ENCODE measurements around the gene NID2. TPM values are rescaled to one million over a fixed set of nuclear protein-coding genes. Genes with fewer than 3 reads are reported as not detected.

NID2 gene
- total RNA-seq, 1 donor from 2014 or later, result 42.5 TPM

DNA sequence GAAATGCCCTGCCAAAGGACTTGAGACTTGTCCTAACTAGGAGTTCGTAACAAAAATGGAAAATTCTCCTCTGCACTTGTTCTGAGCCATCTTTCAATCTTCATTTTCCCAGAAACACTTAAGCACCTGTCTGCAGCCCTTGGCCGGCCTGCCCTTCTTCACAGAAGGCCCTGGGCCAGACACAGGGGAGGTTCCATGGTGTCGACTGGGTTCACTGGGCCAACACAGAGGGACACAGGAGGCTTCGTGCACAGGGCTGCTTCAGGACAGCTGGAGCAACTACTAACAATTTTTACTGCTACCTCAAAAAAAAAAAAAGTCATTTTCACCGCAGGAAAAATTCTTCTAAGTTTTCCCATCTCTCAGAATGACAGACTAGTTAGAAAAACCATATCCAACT, 19.6 kb downstream of the NID2 start:
- Mint-ChIP-seq H3K4me3 (no peak overlapping the region), H3K4me1 (peaks cover 25% of the 10 kb centered on the region), H3K27me3 (ENCODE audit: low read depth) (no peaks in the 10 kb centered on the region), H3K36me3 (ENCODE audit: low read depth) (peaks cover 3% of the 10 kb centered on the region), H3K9me3 (no peaks in the 10 kb centered on the region), H3K27ac (ENCODE audit: unreplicated experiment) (no peak overlapping the region)
- TF ChIP-seq, protein P1, sequence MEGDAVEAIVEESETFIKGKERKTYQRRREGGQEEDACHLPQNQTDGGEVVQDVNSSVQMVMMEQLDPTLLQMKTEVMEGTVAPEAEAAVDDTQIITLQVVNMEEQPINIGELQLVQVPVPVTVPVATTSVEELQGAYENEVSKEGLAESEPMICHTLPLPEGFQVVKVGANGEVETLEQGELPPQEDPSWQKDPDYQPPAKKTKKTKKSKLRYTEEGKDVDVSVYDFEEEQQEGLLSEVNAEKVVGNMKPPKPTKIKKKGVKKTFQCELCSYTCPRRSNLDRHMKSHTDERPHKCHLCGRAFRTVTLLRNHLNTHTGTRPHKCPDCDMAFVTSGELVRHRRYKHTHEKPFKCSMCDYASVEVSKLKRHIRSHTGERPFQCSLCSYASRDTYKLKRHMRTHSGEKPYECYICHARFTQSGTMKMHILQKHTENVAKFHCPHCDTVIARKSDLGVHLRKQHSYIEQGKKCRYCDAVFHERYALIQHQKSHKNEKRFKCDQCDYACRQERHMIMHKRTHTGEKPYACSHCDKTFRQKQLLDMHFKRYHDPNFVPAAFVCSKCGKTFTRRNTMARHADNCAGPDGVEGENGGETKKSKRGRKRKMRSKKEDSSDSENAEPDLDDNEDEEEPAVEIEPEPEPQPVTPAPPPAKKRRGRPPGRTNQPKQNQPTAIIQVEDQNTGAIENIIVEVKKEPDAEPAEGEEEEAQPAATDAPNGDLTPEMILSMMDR (conservative IDR thresholded peaks at IDR 0.05), result no peak
- no peak for DNase-seq (ENCODE audit: low read depth, low spot score)

DNA sequence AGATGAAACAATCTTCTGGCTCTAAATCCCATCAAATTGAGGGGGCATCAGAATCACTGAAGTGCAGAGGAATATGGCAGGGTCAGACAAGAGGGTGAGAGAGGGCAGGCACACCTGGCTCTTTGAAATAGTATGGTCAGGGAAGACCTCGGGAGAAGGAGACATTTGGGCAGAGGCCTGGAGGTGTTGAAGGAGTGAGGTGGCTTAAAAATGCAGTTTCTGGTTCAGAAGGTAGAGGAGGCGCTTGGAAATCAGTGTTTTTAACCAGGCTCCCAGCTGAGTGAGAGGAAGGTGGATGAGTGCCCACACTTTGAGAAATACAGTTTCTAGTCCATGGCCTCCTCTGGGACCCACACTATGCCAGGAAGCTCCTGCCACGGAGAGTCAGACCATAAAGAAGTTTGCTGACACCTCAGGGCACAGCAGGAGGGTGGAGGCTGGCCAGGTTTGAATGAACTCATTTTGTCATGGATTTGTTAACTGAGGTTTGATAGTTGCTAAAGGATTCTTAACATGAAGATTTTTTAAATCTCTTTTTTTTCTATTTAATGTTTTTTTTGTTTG, 20.1 kb downstream of the NID2 start:
- H3K9me3 Mint-ChIP-seq, result no peaks in the 10 kb centered on the region
- peaks cover 27% of the 10 kb centered on the region for H3K4me1 Mint-ChIP-seq
- H3K36me3 Mint-ChIP-seq (ENCODE audit: low read depth), result peaks cover 3% of the 10 kb centered on the region
- H3K27ac Mint-ChIP-seq (ENCODE audit: unreplicated experiment), result peak overlapping the region; percentile 39
- no peaks in the 10 kb centered on the region for H3K27me3 Mint-ChIP-seq (ENCODE audit: low read depth)
- no peak overlapping the region for H3K4me3 Mint-ChIP-seq
- TF ChIP-seq, protein P1 (conservative IDR thresholded peaks at IDR 0.05), result no peak
- DNase-seq (ENCODE audit: low read depth, low spot score), result no peak

DNA sequence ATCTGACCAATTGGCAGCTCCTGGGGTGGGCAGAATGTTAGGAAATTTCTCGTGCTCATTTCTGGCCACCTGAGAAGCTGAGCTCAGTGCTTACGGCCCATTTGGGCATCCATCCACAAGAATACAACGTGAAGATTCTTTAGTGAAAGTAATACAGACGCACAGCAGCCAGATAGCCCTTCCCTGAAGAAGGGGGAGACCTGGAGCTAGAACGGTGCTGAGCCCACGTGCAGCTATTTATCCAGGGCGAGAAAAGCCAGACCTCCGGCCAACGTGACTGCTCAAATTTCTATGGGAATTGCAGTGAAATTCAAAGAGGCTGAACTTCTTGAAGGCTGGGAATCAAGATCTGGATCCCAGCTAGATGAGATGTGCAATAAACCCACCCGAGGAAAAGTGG, 20.7 kb downstream of the NID2 start:
- TF ChIP-seq, protein P1 (conservative IDR thresholded peaks at IDR 0.05), result no peak
- Mint-ChIP-seq H3K36me3 (ENCODE audit: low read depth) (peaks cover 3% of the 10 kb centered on the region), H3K27ac (ENCODE audit: unreplicated experiment) (no peak overlapping the region), H3K27me3 (ENCODE audit: low read depth) (no peaks in the 10 kb centered on the region), H3K4me3 (no peak overlapping the region), H3K9me3 (no peaks in the 10 kb centered on the region), H3K4me1 (peaks cover 28% of the 10 kb centered on the region)
- no peak for DNase-seq (ENCODE audit: low read depth, low spot score)

DNA sequence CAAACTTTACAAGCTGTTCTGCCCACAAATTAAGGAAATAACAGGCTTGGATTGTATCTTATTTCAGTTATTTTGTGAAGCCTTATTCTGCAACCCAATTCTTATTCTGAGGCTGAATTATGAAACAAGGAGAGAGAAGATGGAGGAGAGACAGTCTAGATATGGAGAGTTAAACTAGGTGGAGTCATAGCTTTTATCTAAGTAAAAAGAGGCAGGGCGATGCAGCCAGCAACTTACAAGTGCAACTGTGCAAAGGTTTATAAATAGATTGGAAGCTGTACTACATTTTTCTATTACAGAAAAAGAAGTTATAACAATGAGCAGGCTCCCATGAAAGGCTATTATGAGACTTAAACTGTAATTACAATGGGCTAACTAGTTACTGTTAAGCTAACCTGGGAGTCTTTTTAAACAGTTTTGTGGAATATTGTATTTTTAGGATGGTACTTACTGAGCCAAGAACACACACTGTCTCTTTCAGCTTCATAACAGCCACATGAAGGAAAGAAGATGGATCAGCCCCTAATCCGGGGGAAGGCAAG, 22.4 kb downstream of the NID2 start:
- no peak overlapping the region for H3K4me3 Mint-ChIP-seq
- H3K27me3 Mint-ChIP-seq (ENCODE audit: low read depth), result no peaks in the 10 kb centered on the region
- TF ChIP-seq, protein P1 (conservative IDR thresholded peaks at IDR 0.05), result no peak
- peaks cover 11% of the 10 kb centered on the region for H3K4me1 Mint-ChIP-seq
- no peaks in the 10 kb centered on the region for H3K36me3 Mint-ChIP-seq (ENCODE audit: low read depth)
- DNase-seq (ENCODE audit: low read depth, low spot score), result no peak
- H3K27ac Mint-ChIP-seq (ENCODE audit: unreplicated experiment), result no peak overlapping the region
- H3K9me3 Mint-ChIP-seq, result no peaks in the 10 kb centered on the region

DNA sequence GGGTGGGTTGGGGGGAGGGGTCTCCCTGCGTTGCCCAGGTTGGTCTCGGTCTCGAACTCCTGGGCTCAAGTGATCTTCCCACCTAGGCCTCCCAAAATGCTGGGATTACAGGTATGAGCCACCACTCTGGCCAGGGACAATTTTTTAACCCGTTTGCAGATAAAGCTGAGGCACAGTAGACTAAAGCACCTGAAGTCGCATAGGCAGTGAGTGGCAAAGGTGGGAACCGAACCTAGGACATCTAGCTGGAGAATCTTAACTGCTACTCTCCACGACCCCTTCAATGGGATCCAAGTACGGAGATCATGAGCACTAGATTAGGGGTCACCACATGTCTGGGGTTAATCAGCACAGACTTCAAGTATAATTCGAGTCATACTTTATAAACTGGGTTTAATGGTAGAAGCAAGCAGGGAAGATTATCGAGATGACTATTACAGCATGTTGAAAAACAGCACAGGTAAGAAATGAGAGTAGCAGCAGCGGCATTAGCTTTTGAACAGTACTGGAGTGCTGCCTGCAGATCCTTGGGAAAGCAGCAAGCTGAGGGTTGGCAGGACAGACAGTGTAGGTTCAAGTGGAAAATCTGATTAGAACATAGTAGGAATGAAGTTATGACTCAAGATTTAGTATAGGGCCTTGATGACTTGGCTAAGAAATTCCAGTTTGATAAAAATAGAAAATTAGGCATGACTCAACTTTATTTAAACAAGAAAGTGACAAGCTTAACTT, 23.9 kb downstream of the NID2 start:
- Mint-ChIP-seq H3K27me3 (ENCODE audit: low read depth) (no peaks in the 10 kb centered on the region), H3K27ac (ENCODE audit: unreplicated experiment) (no peak overlapping the region), H3K4me1 (peaks cover 4% of the 10 kb centered on the region), H3K4me3 (no peak overlapping the region), H3K36me3 (ENCODE audit: low read depth) (no peaks in the 10 kb centered on the region), H3K9me3 (no peaks in the 10 kb centered on the region)
- TF ChIP-seq, protein P1 (conservative IDR thresholded peaks at IDR 0.05), result no peak
- no peak for DNase-seq (ENCODE audit: low read depth, low spot score)
